ENCODE results near the gene DSCAM. TPM values are rescaled to one million over a fixed set of nuclear protein-coding genes. Genes with fewer than 3 reads are reported as not detected.

DSCAM gene
- polyA plus RNA-seq, 4 donors, result under 0.01 to 0.22 (median 0.13) TPM; not detected in 1

GRCh38 chr21:40729761-40730425 is 117.1 kb downstream of the DSCAM start:
- H3K9me3 ChIP-seq (ENCODE audit: control insufficient read depth in 2 of 2, insufficient read depth in 1 of 2, low read depth in 1 of 2, low read length in 1 of 2), result no peaks in the 10 kb centered on the region
- DNase-seq, result no peak
- H3K4me1 ChIP-seq (ENCODE audit: control insufficient read depth in 3 of 3, insufficient read depth in 2 of 3, low read depth in 1 of 3, low read length in 2 of 3), result no peaks in the 10 kb centered on the region
- no peak overlapping the region for H3K27ac ChIP-seq (ENCODE audit: low read depth in 1 of 3, low read length in 2 of 3)
- no peaks in the 10 kb centered on the region for H3K27me3 ChIP-seq (ENCODE audit: control insufficient read depth in 3 of 3, insufficient read depth in 3 of 3, low read length in 3 of 3)
- WGBS, 3 donors, result 87 to 90% (median 90%) methylated on average over 8 of the region's 8 CpGs
- FAIRE-seq, result no peak
- H3K4me3 ChIP-seq (ENCODE audit: low read depth in 1 of 3, low read length in 3 of 3), result no peak overlapping the region
- H3K36me3 ChIP-seq (ENCODE audit: control insufficient read depth in 3 of 3, insufficient read depth in 2 of 3, low read depth in 1 of 3, low read length in 3 of 3), result no peaks in the 10 kb centered on the region

- Histone ChIP-seq H3K27me3 (ENCODE audit: control insufficient read depth in 3 of 3, insufficient read depth in 3 of 3, low read length in 3 of 3) (no peaks in the 10 kb centered on the region), H3K27ac (ENCODE audit: low read depth in 1 of 3, low read length in 2 of 3) (no peak overlapping the region), H3K4me1 (ENCODE audit: control insufficient read depth in 3 of 3, insufficient read depth in 2 of 3, low read depth in 1 of 3, low read length in 2 of 3) (no peaks in the 10 kb centered on the region), H3K36me3 (ENCODE audit: control insufficient read depth in 3 of 3, insufficient read depth in 2 of 3, low read depth in 1 of 3, low read length in 3 of 3) (no peaks in the 10 kb centered on the region), H3K4me3 (ENCODE audit: low read depth in 1 of 3, low read length in 3 of 3) (no peak overlapping the region), H3K9me3 (ENCODE audit: control insufficient read depth in 2 of 2, insufficient read depth in 1 of 2, low read depth in 1 of 2, low read length in 1 of 2) (no peaks in the 10 kb centered on the region)
- 84 to 88% (median 85%) methylated on average over 5 of the region's 5 CpGs for WGBS, 3 donors
- DNase-seq (no peak), FAIRE-seq (no peak)
These were observed 123.0 kb downstream of the DSCAM start for GRCh38 chr21:40723966-40724365.

- H3K36me3 ChIP-seq (ENCODE audit: control insufficient read depth in 3 of 3, insufficient read depth in 2 of 3, low read depth in 1 of 3, low read length in 3 of 3), result no peaks in the 10 kb centered on the region
- FAIRE-seq, result no peak
- no peaks in the 10 kb centered on the region for H3K9me3 ChIP-seq (ENCODE audit: control insufficient read depth in 2 of 2, insufficient read depth in 1 of 2, low read depth in 1 of 2, low read length in 1 of 2)
- no peak for DNase-seq
- no peaks in the 10 kb centered on the region for H3K4me1 ChIP-seq (ENCODE audit: control insufficient read depth in 3 of 3, insufficient read depth in 2 of 3, low read depth in 1 of 3, low read length in 2 of 3)
- H3K27ac ChIP-seq (ENCODE audit: low read depth in 1 of 3, low read length in 2 of 3), result no peak overlapping the region
- 94 to 98% (median 95%) methylated on average over 2 of the region's 2 CpGs for WGBS, 3 donors
- H3K4me3 ChIP-seq (ENCODE audit: low read depth in 1 of 3, low read length in 3 of 3), result no peak overlapping the region
- H3K27me3 ChIP-seq (ENCODE audit: control insufficient read depth in 3 of 3, insufficient read depth in 3 of 3, low read length in 3 of 3), result no peaks in the 10 kb centered on the region
These were observed 123.6 kb downstream of the DSCAM start for GRCh38 chr21:40723317-40723716.

- no peaks in the 10 kb centered on the region for H3K36me3 ChIP-seq (ENCODE audit: control insufficient read depth in 3 of 3, insufficient read depth in 2 of 3, low read depth in 1 of 3, low read length in 3 of 3)
- 63 to 84% (median 67%) methylated on average over 1 of the region's 1 CpG for WGBS, 3 donors
- H3K27me3 ChIP-seq (ENCODE audit: control insufficient read depth in 3 of 3, insufficient read depth in 3 of 3, low read length in 3 of 3), result no peaks in the 10 kb centered on the region
- no peak overlapping the region for H3K4me3 ChIP-seq (ENCODE audit: low read depth in 1 of 3, low read length in 3 of 3)
- H3K9me3 ChIP-seq (ENCODE audit: control insufficient read depth in 2 of 2, insufficient read depth in 1 of 2, low read depth in 1 of 2, low read length in 1 of 2), result no peaks in the 10 kb centered on the region
- H3K27ac ChIP-seq (ENCODE audit: low read depth in 1 of 3, low read length in 2 of 3), result no peak overlapping the region
- H3K4me1 ChIP-seq (ENCODE audit: control insufficient read depth in 3 of 3, insufficient read depth in 2 of 3, low read depth in 1 of 3, low read length in 2 of 3), result no peaks in the 10 kb centered on the region
- FAIRE-seq (no peak), DNase-seq (no peak)
These were observed 127.3 kb downstream of the DSCAM start for GRCh38 chr21:40719615-40720014.

- DNase-seq, result peak; percentile 3 to 49
These were observed 129.9 kb downstream of the DSCAM start for GRCh38 chr21:40717028-40717427.

GRCh38 chr21:40714536-40714935 is 132.4 kb downstream of the DSCAM start:
- no peak for DNase-seq
- 34 to 70% (median 39%) methylated on average over 4 of the region's 4 CpGs for WGBS, 3 donors
- Histone ChIP-seq H3K4me3 (ENCODE audit: low read depth in 1 of 3, low read length in 3 of 3) (no peak overlapping the region), H3K36me3 (ENCODE audit: control insufficient read depth in 3 of 3, insufficient read depth in 2 of 3, low read depth in 1 of 3, low read length in 3 of 3) (no peaks in the 10 kb centered on the region), H3K9me3 (ENCODE audit: control insufficient read depth in 2 of 2, insufficient read depth in 1 of 2, low read depth in 1 of 2, low read length in 1 of 2) (no peaks in the 10 kb centered on the region), H3K27me3 (ENCODE audit: control insufficient read depth in 3 of 3, insufficient read depth in 3 of 3, low read length in 3 of 3) (no peaks in the 10 kb centered on the region), H3K4me1 (ENCODE audit: control insufficient read depth in 3 of 3, insufficient read depth in 2 of 3, low read depth in 1 of 3, low read length in 2 of 3) (no peaks in the 10 kb centered on the region), H3K27ac (ENCODE audit: low read depth in 1 of 3, low read length in 2 of 3) (no peak overlapping the region)
- no peak for FAIRE-seq

More at GRCh38 chr21:40717028-40717427, 129.9 kb downstream of the DSCAM start:
- WGBS, 3 donors, result 18 to 63% (median 34%) methylated on average over 3 of the region's 3 CpGs
- Histone ChIP-seq H3K4me3 (ENCODE audit: low read depth in 1 of 3, low read length in 3 of 3) (no peak overlapping the region), H3K9me3 (ENCODE audit: control insufficient read depth in 2 of 2, insufficient read depth in 1 of 2, low read depth in 1 of 2, low read length in 1 of 2) (no peaks in the 10 kb centered on the region), H3K27ac (ENCODE audit: low read depth in 1 of 3, low read length in 2 of 3) (no peak overlapping the region), H3K27me3 (ENCODE audit: control insufficient read depth in 3 of 3, insufficient read depth in 3 of 3, low read length in 3 of 3) (no peaks in the 10 kb centered on the region), H3K36me3 (ENCODE audit: control insufficient read depth in 3 of 3, insufficient read depth in 2 of 3, low read depth in 1 of 3, low read length in 3 of 3) (no peaks in the 10 kb centered on the region), H3K4me1 (ENCODE audit: control insufficient read depth in 3 of 3, insufficient read depth in 2 of 3, low read depth in 1 of 3, low read length in 2 of 3) (no peaks in the 10 kb centered on the region)
- no peak for FAIRE-seq

- Histone ChIP-seq H3K36me3 (ENCODE audit: control insufficient read depth in 3 of 3, insufficient read depth in 2 of 3, low read depth in 1 of 3, low read length in 3 of 3) (no peaks in the 10 kb centered on the region), H3K4me1 (ENCODE audit: control insufficient read depth in 3 of 3, insufficient read depth in 2 of 3, low read depth in 1 of 3, low read length in 2 of 3) (no peaks in the 10 kb centered on the region), H3K27me3 (ENCODE audit: control insufficient read depth in 3 of 3, insufficient read depth in 3 of 3, low read length in 3 of 3) (no peaks in the 10 kb centered on the region), H3K4me3 (ENCODE audit: low read depth in 1 of 3, low read length in 3 of 3) (no peak overlapping the region), H3K27ac (ENCODE audit: low read depth in 1 of 3, low read length in 2 of 3) (no peak overlapping the region), H3K9me3 (ENCODE audit: control insufficient read depth in 2 of 2, insufficient read depth in 1 of 2, low read depth in 1 of 2, low read length in 1 of 2) (no peaks in the 10 kb centered on the region)
- DNase-seq (no peak), FAIRE-seq (no peak)
These were observed 139.2 kb downstream of the DSCAM start for GRCh38 chr21:40707656-40708244.

GRCh38 chr21:40706806-40707655 is 139.9 kb downstream of the DSCAM start:
- WGBS, 3 donors, result 75 to 84% (median 83%) methylated on average over 4 of the region's 4 CpGs
- no peaks in the 10 kb centered on the region for H3K27me3 ChIP-seq (ENCODE audit: control insufficient read depth in 3 of 3, insufficient read depth in 3 of 3, low read length in 3 of 3)
- DNase-seq (no peak), FAIRE-seq (no peak)
- H3K9me3 ChIP-seq (ENCODE audit: control insufficient read depth in 2 of 2, insufficient read depth in 1 of 2, low read depth in 1 of 2, low read length in 1 of 2), result no peaks in the 10 kb centered on the region
- no peak overlapping the region for H3K4me3 ChIP-seq (ENCODE audit: low read depth in 1 of 3, low read length in 3 of 3)
- no peaks in the 10 kb centered on the region for H3K4me1 ChIP-seq (ENCODE audit: control insufficient read depth in 3 of 3, insufficient read depth in 2 of 3, low read depth in 1 of 3, low read length in 2 of 3)
- no peak overlapping the region for H3K27ac ChIP-seq (ENCODE audit: low read depth in 1 of 3, low read length in 2 of 3)
- no peaks in the 10 kb centered on the region for H3K36me3 ChIP-seq (ENCODE audit: control insufficient read depth in 3 of 3, insufficient read depth in 2 of 3, low read depth in 1 of 3, low read length in 3 of 3)

Measured in small intestine (tissue), 7 donors.